K562 (cell line): ENCODE data around the gene TCF25. TPM values are rescaled to one million over a fixed set of nuclear protein-coding genes. Genes with fewer than 3 reads are reported as not detected.

Experiments
- ATAC-seq: fragments of 200-7000 bp; cut with Tn5 transposase; 3 replicates; pipeline ENCODE4 v1.9.1; 2020; ENCODE audit warnings: moderate library complexity
- BruUV-seq: library from RNA; stranded (reverse); fragments of 400-500 nt; replicated peaks from 2 replicates; lab custom pipeline; 2021; lab: Mats Ljungman, UMichigan
- CTCF ChIA-PET: fragments of 300-600 bp; formaldehyde crosslinking; extraction: SDS; loops from one replicate; lab custom pipeline; 2021; ENCODE audit warnings: low intra/inter-chr PET ratio; lab: Yijun Ruan, JAX
- POLR2A ChIA-PET: fragments of 300-600, 350-650 bp; sonication (Branson Sonifier 250); formaldehyde crosslinking; extraction: SDS; loops from one replicate; lab custom pipeline; 2021; ENCODE audit warnings: antibody characterized with exemption, inconsistent platforms; lab: Yijun Ruan, JAX
- DNase-seq, 4 experiments: peaks; one replicate each; pipeline versions ENCODE4 v3.0.0 to v3.0.0-alpha.2; 2011 to 2018; ENCODE audit warnings: low spot score in 3 of 4, mixed read lengths in 3 of 4; ENCODE audit errors: extremely low read depth in 1 of 4
- FAIRE-seq: peaks from 2 replicates; lab custom pipeline; 2011; peaks lifted over from hg19 to GRCh38; lab: Jason Lieb, UNC
- H2AFZ ChIP-seq: 2 replicates; pipeline ENCODE4 v1.6.0; 2011; ENCODE audit warnings: low read depth, low read length, control low read depth, inconsistent platforms
- H3K27ac ChIP-seq: fragments of 200-600 bp; 3 replicates; pipeline ENCODE4 v1.8.0; 2011; ENCODE audit warnings: low read depth, mild to moderate bottlenecking, control low read depth, inconsistent platforms, low read length, moderate library complexity, mixed read lengths; ENCODE audit errors: extremely low read depth
- H3K27me3 ChIP-seq, 2 experiments: fragments of 300-600 bp in 1 of 2; 2 replicates in 1 of 2; 3 replicates in 1 of 2; pipeline versions ENCODE4 v1.6.0 to v1.8.0; 2011; ENCODE audit warnings: inconsistent platforms in 2 of 2, low read length in 2 of 2, mild to moderate bottlenecking in 1 of 2, mixed read lengths in 1 of 2, moderate library complexity in 1 of 2; ENCODE audit not compliant: control insufficient read depth in 2 of 2, insufficient read depth in 2 of 2
- H3K36me3 ChIP-seq: fragments of 300-600 bp; 3 replicates; pipeline ENCODE4 v1.8.0; 2011; ENCODE audit warnings: mild to moderate bottlenecking, low read length, inconsistent platforms; ENCODE audit not compliant: control insufficient read depth, insufficient read depth
- H3K4me1 ChIP-seq, 2 experiments: fragments of 200-600 bp in 1 of 2; replicated peaks in 1 of 2; 2 replicates in 1 of 2; 3 replicates in 1 of 2; pipeline versions ENCODE4 v1.5.1 to v1.8.0; 2011; ENCODE audit warnings: inconsistent platforms in 2 of 2, low read length in 2 of 2, mild to moderate bottlenecking in 1 of 2, mixed read lengths in 1 of 2, moderate library complexity in 1 of 2; ENCODE audit not compliant: control insufficient read depth in 2 of 2, insufficient read depth in 2 of 2
- H3K4me2 ChIP-seq: 2 replicates; pipeline ENCODE4 v1.6.1; 2011; ENCODE audit warnings: low read length, control low read depth, inconsistent platforms, mixed read lengths; ENCODE audit not compliant: insufficient read depth
- H3K4me3 ChIP-seq: fragments of 200-600 bp; sonication (generic), shearing (Covaris generic); 2 replicates; pipeline ENCODE4 v1.5.1; 2016; ENCODE audit warnings: control low read depth, inconsistent platforms
- H3K79me2 ChIP-seq: fragments of 200-600 bp; 3 replicates; pipeline ENCODE4 v1.8.0; 2011; ENCODE audit warnings: low read length, inconsistent platforms; ENCODE audit not compliant: control insufficient read depth, insufficient read depth
- H3K9ac ChIP-seq, 2 experiments: 2 replicates each; pipeline versions ENCODE4 v1.6.0 to v1.6.1; 2011; ENCODE audit warnings: low read depth in 2 of 2, low read length in 2 of 2, control low read depth in 1 of 2, inconsistent platforms in 1 of 2, mild to moderate bottlenecking in 1 of 2, mixed read lengths in 1 of 2; ENCODE audit not compliant: insufficient read depth in 1 of 2
- H3K9me1 ChIP-seq: one replicate; pipeline ENCODE4 v1.6.0; 2011; ENCODE audit warnings: inconsistent platforms, mild to moderate bottlenecking, low read length, moderate library complexity; ENCODE audit not compliant: control insufficient read depth, insufficient read depth
- H3K9me3 ChIP-seq: replicated peaks from 2 replicates; pipeline ENCODE4 v1.5.1; 2011; ENCODE audit warnings: low read depth, low read length, inconsistent platforms; ENCODE audit not compliant: control insufficient read depth, insufficient read depth
- H4K20me1 ChIP-seq: replicated peaks from 2 replicates; pipeline ENCODE4 v1.6.1; 2011; ENCODE audit warnings: low read length, inconsistent platforms, mixed read lengths; ENCODE audit not compliant: control insufficient read depth, insufficient read depth
- CHAMP1 ChIP-seq: fragments of 450-650 bp; IDR thresholded peaks from 2 replicates; pipeline ENCODE4 v1.6.1; 2016; ENCODE audit warnings: mild to moderate bottlenecking
- ELK3 ChIP-seq: fragments of 450-650 bp; formaldehyde crosslinking; IDR thresholded peaks from 2 replicates; pipeline ENCODE4 v1.4.0; 2020; ENCODE audit warnings: mild to moderate bottlenecking
- KDM4B ChIP-seq, 2 experiments: fragments of 450-650 bp in 1 of 2; sonication (generic) in 1 of 2; IDR thresholded peaks; 2 replicates each; pipeline ENCODE4 v1.6.1; 2016 to 2017; ENCODE audit warnings: borderline replicate concordance in 2 of 2, antibody characterized with exemption in 1 of 2, low read depth in 1 of 2, mild to moderate bottlenecking in 1 of 2
- RBM34 ChIP-seq: fragments of 200-400 bp; formaldehyde crosslinking; IDR thresholded peaks from 2 replicates; pipeline ENCODE4 v1.6.1; 2018; ENCODE audit warnings: low read length, borderline replicate concordance; ENCODE audit not compliant: insufficient read depth
- USF2 ChIP-seq: sonication (generic); formaldehyde crosslinking; IDR thresholded peaks from 2 replicates; pipeline ENCODE4 v1.5.0; 2020; ENCODE audit warnings: missing genetic modification reagents
- ZNF253 ChIP-seq: fragments of 250-450 bp; sonication (Bioruptor Pico); conservative IDR thresholded peaks from 2 replicates; pipeline ENCODE4 v1.6.1; 2021; ENCODE audit warnings: mild to moderate bottlenecking
- WGBS: fragments of 100-300 bp; shearing (Covaris generic); methylation state at CpG from one replicate; pipeline ENCODE4 v1.1.6; 2016; ENCODE audit warnings: low coverage, mixed read lengths; ENCODE audit not compliant: insufficient coverage; ENCODE audit errors: missing lambda C conversion rate; 5-methylcytosine and 5-hydroxymethylcytosine counted together
- in situ Hi-C: fragments of 300-500 bp; cut with MboI; formaldehyde crosslinking; loops from 4 replicates; pipeline ENCODE4 v1.15.0; 2018; ENCODE audit warnings: inconsistent platforms, mixed read lengths
- intact Hi-C: fragments of 100-400 bp; cut with micrococcal nuclease; formaldehyde crosslinking; loops from 2 replicates; pipeline ENCODE4 v1.14.2; 2022
- polyA plus RNA-seq, 8 experiments: library from polyadenylated mRNA; depleted of rRNA in 4 of 8; stranded (reverse) in 5 of 8; unstranded in 3 of 8; fragments of >200 nt; fragmentation: Nextera tagmentation in 2 of 8; fragmentation: Illumina TruSeq in 1 of 8; extraction: Ambion mirVana in 2 of 8; extraction: Trizol in 1 of 8; gene quantifications; 2 replicates each; pipeline versions ENCODE4 v1.2.1 to v1.2.3, GENCODE V29; 2011 to 2014; ENCODE audit warnings: inconsistent platforms in 1 of 8, missing spikeins in 1 of 8
- total RNA-seq, 7 experiments: library from RNA; depleted of rRNA in 6 of 7; stranded (reverse); fragments of >200 nt in 6 of 7; fragmentation: Illumina TruSeq in 2 of 7; extraction: Trizol in 2 of 7; gene quantifications; 2 replicates each; pipeline versions ENCODE4 v1.2.1 to v1.2.3, GENCODE V29; 2011 to 2021; ENCODE audit warnings: low replicate concordance in 1 of 7

TCF25 gene
- total and polyA plus RNA-seq, 9 of the 15 experiments (the other 6 are each of a cell fraction or from before 2014, with no cell fraction given) = 9.0 to 154 (median 83.8) TPM

DNA sequence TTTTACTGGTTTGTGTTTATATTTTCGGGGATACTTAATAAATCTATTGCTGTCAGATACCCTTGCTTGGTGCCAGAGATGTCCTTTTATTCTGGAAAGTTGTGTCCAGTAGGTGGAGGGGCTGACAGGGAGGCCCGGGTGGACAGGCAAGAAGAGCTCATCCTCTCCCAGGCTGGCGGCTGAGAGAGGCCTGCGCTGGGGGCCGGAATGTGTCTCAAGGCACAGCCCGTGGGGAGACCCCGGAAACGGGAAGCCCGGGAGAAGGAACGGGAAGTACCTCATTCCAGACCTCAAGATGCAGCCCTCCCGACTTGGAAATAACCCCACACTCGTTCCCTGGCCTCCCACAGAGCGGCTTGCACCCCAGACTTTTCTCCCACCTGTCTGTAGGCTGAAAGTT, 62.6 kb downstream of the TCF25 start:
- FAIRE-seq = no peak
- Histone ChIP-seq H3K9ac (no peak overlapping the region), H3K36me3 (no peaks in the 10 kb centered on the region), H3K9me3 (no peaks in the 10 kb centered on the region), H3K4me3 (no peak overlapping the region), H3K9me1 (no peaks in the 10 kb centered on the region)
- BruUV-seq = no TSS peak
- POLR2A ChIA-PET = no interaction called here
- no peak for TF ChIP-seq ELK3
- TF ChIP-seq, all 486 proteins: peak for 0
- Histone ChIP-seq H3K27ac (no peak overlapping the region), H2AFZ (no peak overlapping the region), H3K4me2 (no peak overlapping the region), H3K27me3 (peaks cover 0 to 21% of the 10 kb centered on the region in 2 experiments; a peak in 2 of 5 replicates), H3K4me1 (peaks cover 0 to 20% of the 10 kb centered on the region in 2 experiments; a peak in 2 of 5 replicates), H3K79me2 (no peaks in the 10 kb centered on the region), H4K20me1 (no peaks in the 10 kb centered on the region; the same call in 1 of the 2 replicates)
- ATAC-seq (no peak), DNase-seq (no peak)
- intact Hi-C loops (no loop called here), in situ Hi-C loops (no loop called here)
- CTCF ChIA-PET = no interaction called here
- WGBS = 30% methylated on average over 13 of the region's 13 CpGs

GRCh38 chr16:89936508-89936907, 63.1 kb downstream of the TCF25 start:
- no peak for FAIRE-seq
- intact Hi-C loops = no loop called here
- TF ChIP-seq CHAMP1 (no peak), USF2 (CRISPR knock-in tag) (no peak), RBM34 (no peak), KDM4B (IDR thresholded peaks at IDR 0.05; ENCODE audit: borderline replicate concordance in 2 of 2, low read depth in 1 of 2) (no peak), ZNF253 (CRISPR knock-in tag) (no peak)

More at GRCh38 chr16:89936508-89936907, 63.1 kb downstream of the TCF25 start:
- no TSS peak for BruUV-seq
- Histone ChIP-seq H3K9me1 (no peaks in the 10 kb centered on the region), H3K79me2 (no peaks in the 10 kb centered on the region), H3K9me3 (no peaks in the 10 kb centered on the region), H3K27ac (no peak overlapping the region), H3K9ac (no peak overlapping the region), H3K27me3 (peaks cover 0 to 21% of the 10 kb centered on the region in 2 experiments; a peak in 2 of 5 replicates), H4K20me1 (no peaks in the 10 kb centered on the region; the same call in 1 of the 2 replicates), H3K36me3 (no peaks in the 10 kb centered on the region), H3K4me3 (no peak overlapping the region), H2AFZ (no peak overlapping the region), H3K4me2 (no peak overlapping the region), H3K4me1 (peaks cover 0 to 17% of the 10 kb centered on the region in 2 experiments; a peak in 2 of 5 replicates)
- in situ Hi-C loops = no loop called here
- 38% methylated on average over 9 of the region's 14 CpGs for WGBS
- DNase-seq (no peak), ATAC-seq (no peak)
- POLR2A ChIA-PET = no interaction called here
- CTCF ChIA-PET = no interaction called here
